Right kidney (tissue), 1 donor: ENCODE results near the gene NKD1.

ENCODE experiments used
- DNase-seq: peaks from one replicate; pipeline ENCODE4 v3.0.0-alpha.2; 2016

Gene NKD1

DNA sequence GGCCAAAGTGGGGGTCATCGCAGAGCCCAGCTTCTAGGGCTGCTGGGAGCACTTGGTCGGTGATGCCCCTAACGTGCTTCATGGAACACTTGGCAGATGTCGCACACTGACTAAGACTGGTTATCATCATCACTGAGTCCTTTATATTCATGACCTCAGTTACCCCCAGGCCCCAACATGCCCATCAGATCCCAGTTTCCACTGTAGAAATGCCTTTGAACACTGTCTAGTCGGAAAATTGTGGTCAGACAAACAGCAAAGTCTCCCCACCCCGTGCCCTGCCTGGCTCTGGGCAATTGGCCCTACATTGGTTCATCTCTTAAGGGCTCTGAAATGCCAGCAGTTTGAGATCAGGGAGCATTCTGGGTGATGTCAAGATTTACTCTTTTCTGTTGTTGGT lies 51.3 kb downstream of the NKD1 start:
- DNase-seq: no peak

GRCh38 chr16:50600582-50601283 lies 52.5 kb downstream of the NKD1 start:
- DNase-seq: no peak

GRCh38 chr16:50601341-50601740 lies 53.1 kb downstream of the NKD1 start:
- DNase-seq: no peak

- DNase-seq: no peak
Observed at GRCh38 chr16:50602126-50602525, 53.9 kb downstream of the NKD1 start.

GRCh38 chr16:50602531-50603205 lies 54.5 kb downstream of the NKD1 start:
- no peak for DNase-seq

DNA sequence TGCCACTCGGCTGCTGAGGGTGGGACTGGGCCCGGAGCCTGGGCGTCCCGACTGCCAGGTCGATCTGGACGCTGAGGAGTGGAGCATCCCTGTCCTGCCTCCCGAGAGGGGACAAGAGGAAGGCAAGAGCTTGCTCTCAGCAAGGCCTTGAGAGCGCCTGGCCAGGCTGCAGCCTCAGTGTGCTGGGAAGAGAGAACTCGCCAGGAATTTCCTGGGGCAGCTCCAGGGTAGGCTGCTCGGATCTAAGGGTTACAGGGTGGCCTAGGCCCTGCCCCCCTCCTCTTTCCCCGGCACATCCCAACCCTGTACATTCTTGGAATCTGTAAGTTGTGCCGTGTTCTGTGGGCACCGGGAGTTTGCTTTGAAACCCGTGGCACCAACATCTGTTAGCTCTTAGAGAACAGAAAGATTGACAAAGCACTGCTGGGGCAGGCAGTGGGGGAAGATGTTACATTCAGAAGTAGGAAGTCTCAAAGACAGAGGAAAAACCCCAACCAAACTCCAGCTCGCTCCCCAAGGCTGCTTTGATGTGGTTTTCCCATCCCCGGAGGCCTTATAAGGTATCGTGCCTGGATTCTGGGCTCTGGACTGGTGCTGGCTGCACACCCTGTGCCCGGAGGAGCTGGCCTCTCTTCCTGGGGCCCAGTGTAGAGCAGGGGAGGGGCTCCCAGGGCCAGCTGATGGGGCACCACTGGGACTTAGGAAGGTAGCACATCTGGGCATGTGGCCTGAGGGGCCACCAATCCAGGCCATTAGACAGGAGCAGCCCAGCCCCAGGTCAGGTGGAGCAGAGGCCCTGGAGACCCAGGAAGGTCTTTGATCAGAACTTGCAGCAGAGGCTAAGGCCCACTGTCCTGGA lies 55.2 kb downstream of the NKD1 start:
- DNase-seq: no peak

- no peak for DNase-seq
Observed at GRCh38 chr16:50604065-50604418, 55.8 kb downstream of the NKD1 start.

GRCh38 chr16:50604610-50605009 lies 56.4 kb downstream of the NKD1 start:
- DNase-seq: no peak

GRCh38 chr16:50605733-50606430 lies 57.7 kb downstream of the NKD1 start:
- DNase-seq: no peak

GRCh38 chr16:50606431-50607050 lies 58.3 kb downstream of the NKD1 start:
- no peak for DNase-seq

DNA sequence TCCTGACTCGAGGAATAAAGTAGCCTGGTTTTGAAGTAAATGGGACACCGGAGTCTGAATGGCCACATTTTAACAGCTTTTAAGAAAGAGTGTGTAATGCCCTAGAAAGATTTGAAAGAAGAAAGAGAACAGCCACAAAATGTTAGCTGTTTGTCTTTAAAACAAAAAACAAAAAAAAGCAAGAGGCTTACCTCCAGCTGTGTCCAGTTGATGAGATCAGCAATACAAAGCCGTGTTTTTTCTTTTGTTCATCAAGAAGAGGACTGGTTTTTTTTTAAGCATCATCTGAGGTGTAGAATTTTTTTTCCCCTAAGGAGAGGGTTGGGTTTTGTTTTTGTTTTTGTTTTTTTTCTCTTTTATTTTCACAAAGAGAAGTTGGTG lies 58.8 kb downstream of the NKD1 start:
- DNase-seq: no peak

DNA sequence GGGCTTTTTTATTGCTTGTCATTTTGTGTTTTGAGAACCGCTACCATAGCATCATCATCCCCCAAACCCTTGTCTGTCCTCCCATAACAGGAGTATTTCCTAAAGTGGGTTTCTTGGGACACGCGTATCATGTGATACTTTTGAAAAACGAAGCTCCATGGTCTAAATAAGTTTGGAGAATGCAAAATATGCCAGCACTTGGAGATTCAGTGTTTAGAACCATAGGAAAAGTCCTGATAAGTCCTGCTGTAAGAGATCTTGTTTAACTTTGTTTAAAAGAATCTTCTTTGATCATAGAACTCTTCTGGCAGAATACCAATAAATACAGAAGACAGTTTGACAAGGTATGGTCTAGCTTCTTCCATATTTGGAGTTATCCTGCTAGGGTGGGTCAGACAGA lies 59.3 kb downstream of the NKD1 start:
- no peak for DNase-seq

- no peak for DNase-seq
Observed at GRCh38 chr16:50607970-50608557, 59.9 kb downstream of the NKD1 start.

- no peak for DNase-seq
Observed at GRCh38 chr16:50609049-50609448, 60.9 kb downstream of the NKD1 start.

DNA sequence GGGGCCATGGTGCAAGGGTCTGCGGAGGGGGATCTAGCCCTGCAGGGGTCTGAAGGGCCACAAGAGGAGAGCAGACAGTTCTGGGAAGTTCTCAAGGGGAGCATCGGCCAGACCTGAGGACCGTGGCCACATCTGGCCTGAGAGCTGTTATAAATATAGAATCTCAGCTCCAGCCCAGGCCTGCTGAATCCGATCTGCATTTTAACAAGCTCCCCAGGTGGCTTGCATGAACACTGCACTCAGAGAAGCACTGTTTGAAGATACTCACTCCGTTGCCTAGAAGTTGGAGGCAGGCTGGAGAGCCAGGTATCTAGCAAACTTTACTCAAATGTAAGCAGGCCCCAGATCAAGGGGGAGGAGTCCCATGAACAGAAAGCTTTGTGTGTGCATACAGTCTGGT lies 61.3 kb downstream of the NKD1 start:
- DNase-seq: no peak

DNA sequence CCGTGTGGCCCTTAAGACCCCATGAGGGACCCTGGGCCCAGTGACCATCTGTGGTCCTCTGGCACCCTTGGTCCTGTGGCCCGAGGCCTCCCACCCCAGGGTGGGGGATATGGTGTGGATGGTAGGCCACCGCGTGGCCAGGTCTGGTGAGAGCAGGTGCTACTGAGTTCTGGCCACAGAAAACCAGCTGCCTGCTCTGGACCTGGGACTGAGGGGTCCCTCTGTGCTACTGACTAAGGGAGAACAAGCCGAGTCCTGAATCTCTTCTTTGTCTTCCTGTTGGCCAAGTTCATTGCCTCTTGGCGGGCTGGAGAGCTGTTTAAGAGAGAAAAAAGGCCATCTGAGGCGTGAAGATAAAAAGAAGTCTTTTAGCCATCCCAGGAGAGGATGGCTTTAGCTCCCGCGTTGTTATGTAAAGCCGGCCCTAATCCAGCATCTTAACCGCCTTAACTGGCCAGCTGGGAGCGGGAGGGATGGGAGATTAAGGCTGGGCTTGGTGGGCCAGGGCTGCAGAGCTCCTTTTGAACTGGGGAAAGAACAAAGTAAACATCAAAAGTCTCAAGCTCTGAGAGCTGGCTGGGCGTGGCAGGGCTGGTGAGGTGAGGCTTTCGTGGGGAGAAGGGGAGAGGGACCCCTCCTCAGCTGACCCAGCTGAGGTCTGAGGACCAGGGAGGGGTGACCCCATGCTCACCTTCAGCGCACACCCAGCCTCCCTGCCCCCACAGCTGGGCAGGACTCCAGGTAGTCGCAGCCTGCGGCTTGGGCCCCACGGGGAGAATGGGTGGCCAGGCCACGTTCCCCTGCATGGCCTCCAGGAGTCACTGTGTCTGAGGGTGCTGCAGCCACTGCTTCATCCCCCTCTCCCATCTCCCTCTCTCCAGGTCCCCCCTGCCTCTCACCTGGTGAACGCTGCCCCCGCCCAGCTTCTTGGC lies 62.4 kb downstream of the NKD1 start:
- no peak for DNase-seq

GRCh38 chr16:50611332-50611934 lies 63.2 kb downstream of the NKD1 start:
- no peak for DNase-seq

GRCh38 chr16:50611995-50612848 lies 64.0 kb downstream of the NKD1 start:
- no peak for DNase-seq

DNA sequence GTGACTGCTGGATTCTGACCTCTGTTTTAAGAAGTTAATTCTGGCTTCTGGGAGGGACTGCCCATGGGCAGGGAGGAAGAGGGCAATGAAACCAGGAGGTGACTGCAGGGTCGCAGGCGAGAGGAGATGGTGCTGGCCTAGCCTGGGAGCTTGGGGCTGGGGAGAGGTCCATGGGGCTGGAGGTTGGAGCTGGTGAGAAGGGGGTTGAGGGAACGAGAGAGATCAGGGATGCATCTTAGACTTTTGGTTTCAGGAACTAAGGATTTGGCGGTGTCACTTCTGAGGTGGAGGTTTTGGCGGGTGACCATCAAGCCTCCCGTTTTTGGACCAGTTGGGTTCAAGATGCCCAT lies 64.6 kb downstream of the NKD1 start:
- DNase-seq: no peak
